GM10248 (cell line): Measurements from ENCODE around the gene SH2D2A.

Experiments
- CTCF ChIA-PET: fragments of 300-600 bp; sonication (Branson Sonifier 250); formaldehyde crosslinking; extraction: SDS; loops from one replicate; lab custom pipeline; 2021; ENCODE audit warnings: antibody characterized with exemption; lab: Yijun Ruan, JAX
- POLR2A ChIA-PET: fragments of 350-650 bp; sonication (Branson Sonifier 250); formaldehyde crosslinking; extraction: SDS; loops from one replicate; lab custom pipeline; 2020; ENCODE audit warnings: antibody characterized with exemption; lab: Yijun Ruan, JAX
- DNase-seq: peaks from one replicate; pipeline ENCODE4 v3.0.0; 2012; ENCODE audit errors: extremely low spot score
- TF ChIP-seq, protein P1 (sequence below): IDR thresholded peaks from 2 replicates; pipeline ENCODE4 v1.5.1; 2012; ENCODE audit warnings: mild to moderate bottlenecking, low read depth; ENCODE audit errors: extremely low read depth, missing control alignments, control extremely low read depth

The SH2D2A gene

DNA sequence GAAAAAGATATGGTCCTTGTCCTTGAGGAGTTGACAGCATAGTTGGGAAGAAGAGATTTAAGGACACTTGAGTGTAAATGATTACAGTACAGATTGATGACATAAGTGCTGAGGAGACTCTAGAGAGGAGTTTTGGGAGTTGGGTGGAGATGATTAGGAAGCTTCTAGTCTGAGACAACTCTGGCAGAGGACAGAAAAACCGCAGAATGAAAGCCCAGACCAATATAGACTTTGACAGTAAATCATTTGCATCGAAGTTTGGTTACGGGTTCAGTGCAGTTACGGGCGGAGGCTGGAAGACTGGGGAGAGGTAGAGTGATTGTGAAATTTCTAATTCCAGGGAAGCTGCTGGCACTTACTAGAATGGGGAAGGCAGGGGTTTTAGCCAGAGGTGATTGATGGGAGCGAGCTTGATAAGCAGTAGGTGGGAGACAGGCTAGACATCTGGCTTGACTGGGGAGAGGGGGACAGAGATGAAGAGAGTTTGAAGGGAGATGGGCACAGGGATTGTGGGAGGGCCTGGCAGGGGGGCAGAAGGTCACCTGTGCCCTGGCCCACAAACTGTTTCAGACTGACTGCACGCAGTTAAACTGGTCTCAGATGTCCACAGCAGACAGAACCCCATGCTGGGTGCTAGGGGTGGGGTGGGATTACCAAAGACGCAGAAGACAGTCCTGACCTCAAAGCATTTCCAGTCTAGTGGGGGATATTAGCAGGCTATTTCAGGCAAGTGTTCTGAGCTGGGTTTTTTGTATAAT is 20.1 kb downstream of the SH2D2A start:
- POLR2A ChIA-PET, result no interaction called here
- CTCF ChIA-PET, result interaction anchor here (0.6 to 10.3 kb wide), 23 partner anchors 8 to 284 kb away, joined by 3 to 131 read pairs (median 4); partner anchors contain the start of genes INSRR, ISG20L2, METTL25B and NTRK1
- peak; percentile 13 for DNase-seq
- TF ChIP-seq, protein P1, sequence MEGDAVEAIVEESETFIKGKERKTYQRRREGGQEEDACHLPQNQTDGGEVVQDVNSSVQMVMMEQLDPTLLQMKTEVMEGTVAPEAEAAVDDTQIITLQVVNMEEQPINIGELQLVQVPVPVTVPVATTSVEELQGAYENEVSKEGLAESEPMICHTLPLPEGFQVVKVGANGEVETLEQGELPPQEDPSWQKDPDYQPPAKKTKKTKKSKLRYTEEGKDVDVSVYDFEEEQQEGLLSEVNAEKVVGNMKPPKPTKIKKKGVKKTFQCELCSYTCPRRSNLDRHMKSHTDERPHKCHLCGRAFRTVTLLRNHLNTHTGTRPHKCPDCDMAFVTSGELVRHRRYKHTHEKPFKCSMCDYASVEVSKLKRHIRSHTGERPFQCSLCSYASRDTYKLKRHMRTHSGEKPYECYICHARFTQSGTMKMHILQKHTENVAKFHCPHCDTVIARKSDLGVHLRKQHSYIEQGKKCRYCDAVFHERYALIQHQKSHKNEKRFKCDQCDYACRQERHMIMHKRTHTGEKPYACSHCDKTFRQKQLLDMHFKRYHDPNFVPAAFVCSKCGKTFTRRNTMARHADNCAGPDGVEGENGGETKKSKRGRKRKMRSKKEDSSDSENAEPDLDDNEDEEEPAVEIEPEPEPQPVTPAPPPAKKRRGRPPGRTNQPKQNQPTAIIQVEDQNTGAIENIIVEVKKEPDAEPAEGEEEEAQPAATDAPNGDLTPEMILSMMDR, result no peak

DNA sequence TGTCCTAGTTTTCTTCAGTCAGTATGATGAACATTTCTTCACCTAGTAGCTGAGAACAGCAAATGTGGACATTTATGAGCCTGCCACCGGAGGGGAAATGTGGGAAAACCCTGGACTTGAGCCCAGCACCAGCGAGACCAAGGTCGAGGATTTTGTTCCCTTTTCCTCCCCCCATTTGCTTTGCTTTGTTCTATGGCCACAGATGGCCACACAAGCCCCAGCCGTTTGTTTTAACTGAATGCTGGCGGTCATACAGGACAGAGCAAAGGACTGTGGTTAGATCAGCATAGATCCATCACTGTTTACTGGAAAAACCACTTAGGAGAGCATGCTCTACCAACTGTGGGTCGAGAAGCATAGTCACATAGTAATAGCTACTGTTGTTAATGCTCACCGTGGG is 20.9 kb downstream of the SH2D2A start:
- ChIA-PET CTCF (interaction anchor here (1.2 to 10.3 kb wide), 17 partner anchors 7 to 126 kb away, joined by 3 to 131 read pairs (median 5); partner anchors contain the start of genes INSRR, ISG20L2, METTL25B and NTRK1), POLR2A (interaction anchor here (0.8 kb wide), 1 partner anchor 68 kb away, joined by 4 read pairs; the partner anchor contains the start of genes ISG20L2 and METTL25B)
- no peak for DNase-seq
- TF ChIP-seq, protein P1, result no peak

DNA sequence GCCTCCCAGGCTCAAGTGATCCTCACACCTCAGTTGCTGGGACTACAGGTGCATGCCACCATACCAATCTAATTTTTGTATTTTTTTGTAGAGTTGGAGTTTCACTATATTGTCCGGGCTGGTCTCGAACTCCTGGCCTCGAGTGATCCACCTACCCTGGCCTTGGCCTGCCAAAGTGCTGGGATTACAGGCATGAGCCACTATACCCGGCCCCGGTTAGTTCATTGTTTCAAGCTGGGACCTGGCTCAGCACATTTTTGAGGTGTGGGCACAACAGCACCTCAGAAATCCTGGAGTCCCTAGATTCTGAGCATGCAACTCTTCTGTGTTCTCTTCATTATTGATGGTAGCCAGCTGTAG is 21.3 kb downstream of the SH2D2A start:
- TF ChIP-seq, protein P1, result no peak
- no peak for DNase-seq
- POLR2A ChIA-PET, result interaction anchor here (0.8 kb wide), 1 partner anchor 67 kb away, joined by 4 read pairs; the partner anchor contains the start of genes ISG20L2 and METTL25B
- CTCF ChIA-PET, result interaction anchor here (1.0 to 10.3 kb wide), 11 partner anchors 10 to 359 kb away, joined by 3 to 131 read pairs (median 8); partner anchors contain the start of genes INSRR, ISG20L2, METTL25B and NTRK1

GRCh38 chr1:156794506-156795373 is 21.9 kb downstream of the SH2D2A start:
- TF ChIP-seq, protein P1, result no peak
- ChIA-PET POLR2A (interaction anchor here (0.8 kb wide), 1 partner anchor 67 kb away, joined by 4 read pairs; the partner anchor contains the start of genes ISG20L2 and METTL25B), CTCF (interaction anchor here (1.0 to 10.3 kb wide), 10 partner anchors 10 to 360 kb away, joined by 3 to 131 read pairs (median 16); partner anchors contain the start of genes INSRR, ISG20L2, METTL25B and NTRK1)
- DNase-seq, result no peak

- TF ChIP-seq, protein P1, result no peak
- ChIA-PET CTCF (interaction anchor here (0.9 to 1.1 kb wide), 3 partner anchors 17 to 100 kb away, joined by 3 to 4 read pairs (median 3); no protein-coding TSS in a partner anchor), POLR2A (no interaction called here)
- no peak for DNase-seq
Observed at GRCh38 chr1:156789621-156790318, 26.9 kb downstream of the SH2D2A start.
